Natural killer cell (primary cell): ENCODE measurements around the gene SH2D2A. TPM values are rescaled to one million over a fixed set of nuclear protein-coding genes. Genes with fewer than 3 reads are reported as not detected.

ENCODE experiments used
- ATAC-seq, 3 donors: fragments of 150-1000 bp in 2 of 3; fragments of 200-7000 bp in 1 of 3; cut with Tn5 transposase; 1 replicate in 1 of 3; 2 replicates in 2 of 3; pipeline ENCODE4 v1.10.0; 2021; ENCODE audit warnings: mild to moderate bottlenecking in 2 of 3, moderate library complexity in 2 of 3
- DNase-seq, 2 donors: peaks; one replicate each; pipeline versions ENCODE4 v3.0.0 to v3.0.0-alpha.2; 2013 to 2021; ENCODE audit warnings: mixed read lengths in 1 of 2
- H3K27ac ChIP-seq: one replicate; pipeline ENCODE4 v1.5.1; 2013; ENCODE audit warnings: mild to moderate bottlenecking, low read length
- H3K27me3 ChIP-seq: one replicate; pipeline ENCODE4 v1.6.1; 2013; ENCODE audit warnings: low read length; ENCODE audit not compliant: control insufficient read depth, insufficient read depth
- H3K36me3 ChIP-seq: one replicate; pipeline ENCODE4 v1.6.1; 2013; ENCODE audit warnings: low read length; ENCODE audit not compliant: control insufficient read depth, insufficient read depth
- H3K4me1 ChIP-seq: one replicate; pipeline ENCODE4 v1.6.1; 2013; ENCODE audit warnings: low read length; ENCODE audit not compliant: control insufficient read depth, insufficient read depth
- H3K4me3 ChIP-seq: one replicate; pipeline ENCODE4 v1.5.1; 2013; ENCODE audit warnings: low read length
- H3K9me3 ChIP-seq: one replicate; pipeline ENCODE4 v1.6.1; 2013; ENCODE audit warnings: low read length; ENCODE audit not compliant: control insufficient read depth, insufficient read depth
- H3K27ac Mint-ChIP-seq, 2 donors: one replicate each; pipeline ENCODE4 v1.8.0; 2022; ENCODE audit warnings: mild to moderate bottlenecking in 2 of 2, mixed read lengths in 2 of 2, moderate library complexity in 1 of 2
- H3K27me3 Mint-ChIP-seq, 2 donors: one replicate each; pipeline ENCODE4 v1.8.0; 2022; ENCODE audit warnings: low read depth in 2 of 2, mixed read lengths in 2 of 2
- H3K36me3 Mint-ChIP-seq: one replicate; pipeline ENCODE4 v1.8.0; 2022; ENCODE audit warnings: mixed read lengths
- H3K4me1 Mint-ChIP-seq, 2 donors: one replicate each; pipeline ENCODE4 v1.8.0; 2022; ENCODE audit warnings: mixed read lengths in 2 of 2
- H3K4me3 Mint-ChIP-seq: one replicate; pipeline ENCODE4 v1.8.0; 2022; ENCODE audit warnings: mild to moderate bottlenecking, moderate library complexity, mixed read lengths
- H3K9me3 Mint-ChIP-seq, 2 donors: one replicate each; pipeline ENCODE4 v1.8.0; 2022; ENCODE audit warnings: mixed read lengths in 2 of 2
- CTCF ChIP-seq: fragments of 200-600 bp; IDR thresholded peaks from one replicate; pipeline ENCODE4 v1.8.0; 2022; ENCODE audit warnings: antibody characterized with exemption
- WGBS: methylation state at CpG from one replicate; pipeline ENCODE4 v1.1.7; 2013; ENCODE audit warnings: missing lambda C conversion rate; ENCODE audit not compliant: insufficient coverage; 5-methylcytosine and 5-hydroxymethylcytosine counted together
- intact Hi-C: fragments of 100-400 bp; cut with micrococcal nuclease; formaldehyde crosslinking; loops from one replicate; pipeline ENCODE4 v1.14.2; 2022
- total RNA-seq, 4 donors: library from RNA; stranded (reverse); fragments of 120-200 nt in 1 of 4; gene quantifications; one replicate each; pipeline versions ENCODE4 v1.2.3 to v1.2.4, GENCODE V29; 2013 to 2022

Gene SH2D2A
- total RNA-seq, 3 donors from 2014 or later (not counting 1 experiment from before 2014, with no cell fraction given): 155 to 324 (median 312) TPM

- H3K4me1 Mint-ChIP-seq: peaks cover 6 to 29% of the 10 kb centered on the region in 2 donors
- Histone ChIP-seq H3K4me1 (peaks cover under 1% of the 10 kb centered on the region), H3K4me3 (no peak overlapping the region), H3K36me3 (no peaks in the 10 kb centered on the region), H3K27ac (no peak overlapping the region), H3K27me3 (no peaks in the 10 kb centered on the region), H3K9me3 (no peaks in the 10 kb centered on the region)
- peaks cover 0 to 6% of the 10 kb centered on the region in 2 donors for H3K27me3 Mint-ChIP-seq
- no peak for TF ChIP-seq CTCF
- H3K9me3 Mint-ChIP-seq: no peaks in the 10 kb centered on the region
- no peak overlapping the region for H3K4me3 Mint-ChIP-seq
- intact Hi-C loops: no loop called here
- H3K27ac Mint-ChIP-seq: peak overlapping the region in 1 of 2 donors; percentile 27
- 64% methylated on average over 2 of the region's 2 CpGs for WGBS
- ATAC-seq (peak in 2 of 3 donors; percentile 43 to 56), DNase-seq (peak in 1 of 2 donors; percentile 55)
- H3K36me3 Mint-ChIP-seq: no peaks in the 10 kb centered on the region
Measured at GRCh38 chr1:156833603-156834002, 17.0 kb upstream of the SH2D2A start.

DNA sequence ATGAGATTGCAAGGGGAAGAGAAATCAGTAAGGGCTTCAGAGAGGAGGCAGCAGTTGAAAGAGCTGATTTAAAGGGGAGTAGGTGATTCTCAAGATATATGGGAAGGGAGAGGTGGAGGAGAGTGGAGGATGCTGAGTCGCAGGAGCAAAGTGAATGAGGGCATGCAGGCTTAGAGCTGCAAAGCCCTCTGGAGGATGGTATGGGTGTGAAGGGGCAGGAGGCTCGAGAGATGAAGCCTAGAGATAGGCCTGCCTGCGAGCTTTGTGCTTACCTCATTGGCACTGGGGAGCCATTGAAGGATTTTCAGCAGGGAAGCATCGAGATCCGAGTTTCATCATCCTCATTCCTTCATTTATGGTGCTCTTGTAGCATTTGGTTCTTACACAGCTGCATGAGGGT, 15.8 kb upstream of the SH2D2A start:
- Mint-ChIP-seq H3K27me3 (peaks cover 0 to 6% of the 10 kb centered on the region in 2 donors), H3K36me3 (no peaks in the 10 kb centered on the region), H3K4me1 (peaks cover 5 to 27% of the 10 kb centered on the region in 2 donors), H3K4me3 (no peak overlapping the region), H3K27ac (no peak overlapping the region), H3K9me3 (no peaks in the 10 kb centered on the region)
- Histone ChIP-seq H3K27me3 (no peaks in the 10 kb centered on the region), H3K4me1 (no peaks in the 10 kb centered on the region), H3K4me3 (no peak overlapping the region), H3K9me3 (no peaks in the 10 kb centered on the region), H3K27ac (no peak overlapping the region), H3K36me3 (no peaks in the 10 kb centered on the region)
- intact Hi-C loops: no loop called here
- no peak for ATAC-seq
- 88% methylated on average over 5 of the region's 5 CpGs for WGBS
- no peak for TF ChIP-seq CTCF
- no peak for DNase-seq

DNA sequence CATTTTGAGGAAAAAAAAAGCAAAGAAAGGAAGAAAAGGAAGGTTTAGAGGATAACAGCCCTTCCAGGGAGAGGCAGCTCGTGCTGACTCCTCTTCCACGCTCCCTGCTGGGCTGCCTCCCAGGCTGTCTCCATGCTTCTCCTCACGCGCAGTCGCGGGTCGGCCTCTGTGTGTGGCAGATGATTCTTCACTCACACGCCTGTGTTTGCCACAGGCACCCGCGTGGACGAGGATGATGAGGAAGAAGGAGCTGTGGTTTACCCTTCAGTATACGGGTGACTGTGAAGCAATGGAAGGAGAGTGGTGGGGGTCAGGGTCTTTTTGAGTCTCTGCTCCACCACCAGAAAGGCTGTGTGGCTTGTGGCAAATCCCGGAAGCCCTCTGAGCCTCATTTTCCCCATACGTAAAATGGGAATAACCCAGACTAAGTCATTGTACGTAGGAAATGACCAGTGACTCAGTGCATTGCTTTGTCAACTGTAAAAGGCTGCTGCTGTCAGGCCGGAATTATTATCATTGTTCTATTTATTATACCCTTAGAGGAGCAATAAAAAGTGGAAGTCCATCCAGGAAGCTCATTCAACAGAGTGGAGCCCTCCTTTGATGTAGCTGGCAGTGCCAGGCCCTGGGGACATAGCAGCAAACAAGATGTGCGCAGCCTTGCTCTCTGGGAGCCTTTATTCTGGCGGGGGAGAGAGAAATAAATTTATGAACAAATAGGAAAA, 11.9 kb upstream of the SH2D2A start:
- Mint-ChIP-seq H3K4me1 (peaks cover 0 to 5% of the 10 kb centered on the region in 2 donors), H3K27me3 (no peaks in the 10 kb centered on the region), H3K27ac (no peak overlapping the region), H3K9me3 (no peaks in the 10 kb centered on the region), H3K4me3 (no peak overlapping the region), H3K36me3 (no peaks in the 10 kb centered on the region)
- Histone ChIP-seq H3K27ac (no peak overlapping the region), H3K4me1 (no peaks in the 10 kb centered on the region), H3K27me3 (no peaks in the 10 kb centered on the region), H3K36me3 (no peaks in the 10 kb centered on the region), H3K4me3 (no peak overlapping the region), H3K9me3 (no peaks in the 10 kb centered on the region)
- TF ChIP-seq CTCF: no peak
- no peak for DNase-seq
- intact Hi-C loops: no loop called here
- no peak for ATAC-seq
- WGBS: 74% methylated on average over 17 of the region's 18 CpGs

GRCh38 chr1:156826630-156827029, 10.0 kb upstream of the SH2D2A start:
- Histone ChIP-seq H3K4me3 (no peak overlapping the region), H3K4me1 (no peaks in the 10 kb centered on the region), H3K27ac (no peak overlapping the region), H3K9me3 (no peaks in the 10 kb centered on the region), H3K27me3 (no peaks in the 10 kb centered on the region), H3K36me3 (no peaks in the 10 kb centered on the region)
- H3K27ac Mint-ChIP-seq: no peak overlapping the region
- no peaks in the 10 kb centered on the region for H3K36me3 Mint-ChIP-seq
- no CpG with 5 or more reads among the region's 1 CpG for WGBS
- DNase-seq (no peak), ATAC-seq (no peak)
- no peaks in the 10 kb centered on the region for H3K27me3 Mint-ChIP-seq
- peaks cover 5 to 17% of the 10 kb centered on the region in 2 donors for H3K4me1 Mint-ChIP-seq
- intact Hi-C loops: no loop called here
- TF ChIP-seq CTCF: no peak
- H3K9me3 Mint-ChIP-seq: no peaks in the 10 kb centered on the region
- H3K4me3 Mint-ChIP-seq: no peak overlapping the region
